K562 (cell line): ENCODE measurements around the gene PSMD4. TPM values are rescaled to one million over a fixed set of nuclear protein-coding genes. Genes with fewer than 3 reads are reported as not detected.
A peak's percentile ranks its signal among the peaks of the same experiment; 100 is the strongest.

ENCODE experiments used
- ATAC-seq: fragments of 200-7000 bp; cut with Tn5 transposase; 3 replicates; pipeline ENCODE4 v1.9.1; 2020; ENCODE audit warnings: moderate library complexity
- BruUV-seq: library from RNA; stranded (reverse); fragments of 400-500 nt; replicated peaks from 2 replicates; lab custom pipeline; 2021; lab: Mats Ljungman, UMichigan
- CTCF ChIA-PET: fragments of 300-600 bp; formaldehyde crosslinking; extraction: SDS; loops from one replicate; lab custom pipeline; 2021; ENCODE audit warnings: low intra/inter-chr PET ratio; lab: Yijun Ruan, JAX
- POLR2A ChIA-PET: fragments of 300-600, 350-650 bp; sonication (Branson Sonifier 250); formaldehyde crosslinking; extraction: SDS; loops from one replicate; lab custom pipeline; 2021; ENCODE audit warnings: antibody characterized with exemption, inconsistent platforms; lab: Yijun Ruan, JAX
- DNase-seq, 4 experiments: peaks; one replicate each; pipeline versions ENCODE4 v3.0.0 to v3.0.0-alpha.2; 2011 to 2018; ENCODE audit warnings: low spot score in 3 of 4, mixed read lengths in 3 of 4; ENCODE audit errors: extremely low read depth in 1 of 4
- FAIRE-seq: peaks from 2 replicates; lab custom pipeline; 2011; peaks lifted over from hg19 to GRCh38; lab: Jason Lieb, UNC
- H2AFZ ChIP-seq: 2 replicates; pipeline ENCODE4 v1.6.0; 2011; ENCODE audit warnings: low read depth, low read length, control low read depth, inconsistent platforms
- H3K27ac ChIP-seq: fragments of 200-600 bp; 3 replicates; pipeline ENCODE4 v1.8.0; 2011; ENCODE audit warnings: low read depth, mild to moderate bottlenecking, control low read depth, inconsistent platforms, low read length, moderate library complexity, mixed read lengths; ENCODE audit errors: extremely low read depth
- H3K27me3 ChIP-seq, 2 experiments: fragments of 300-600 bp in 1 of 2; 2 replicates in 1 of 2; 3 replicates in 1 of 2; pipeline versions ENCODE4 v1.6.0 to v1.8.0; 2011; ENCODE audit warnings: inconsistent platforms in 2 of 2, low read length in 2 of 2, mild to moderate bottlenecking in 1 of 2, mixed read lengths in 1 of 2, moderate library complexity in 1 of 2; ENCODE audit not compliant: control insufficient read depth in 2 of 2, insufficient read depth in 2 of 2
- H3K36me3 ChIP-seq: fragments of 300-600 bp; 3 replicates; pipeline ENCODE4 v1.8.0; 2011; ENCODE audit warnings: mild to moderate bottlenecking, low read length, inconsistent platforms; ENCODE audit not compliant: control insufficient read depth, insufficient read depth
- H3K4me1 ChIP-seq, 2 experiments: fragments of 200-600 bp in 1 of 2; replicated peaks in 1 of 2; 2 replicates in 1 of 2; 3 replicates in 1 of 2; pipeline versions ENCODE4 v1.5.1 to v1.8.0; 2011; ENCODE audit warnings: inconsistent platforms in 2 of 2, low read length in 2 of 2, mild to moderate bottlenecking in 1 of 2, mixed read lengths in 1 of 2, moderate library complexity in 1 of 2; ENCODE audit not compliant: control insufficient read depth in 2 of 2, insufficient read depth in 2 of 2
- H3K4me2 ChIP-seq: 2 replicates; pipeline ENCODE4 v1.6.1; 2011; ENCODE audit warnings: low read length, control low read depth, inconsistent platforms, mixed read lengths; ENCODE audit not compliant: insufficient read depth
- H3K4me3 ChIP-seq: fragments of 200-600 bp; sonication (generic), shearing (Covaris generic); 2 replicates; pipeline ENCODE4 v1.5.1; 2016; ENCODE audit warnings: control low read depth, inconsistent platforms
- H3K79me2 ChIP-seq: fragments of 200-600 bp; 3 replicates; pipeline ENCODE4 v1.8.0; 2011; ENCODE audit warnings: low read length, inconsistent platforms; ENCODE audit not compliant: control insufficient read depth, insufficient read depth
- H3K9ac ChIP-seq, 2 experiments: 2 replicates each; pipeline versions ENCODE4 v1.6.0 to v1.6.1; 2011; ENCODE audit warnings: low read depth in 2 of 2, low read length in 2 of 2, control low read depth in 1 of 2, inconsistent platforms in 1 of 2, mild to moderate bottlenecking in 1 of 2, mixed read lengths in 1 of 2; ENCODE audit not compliant: insufficient read depth in 1 of 2
- H3K9me1 ChIP-seq: one replicate; pipeline ENCODE4 v1.6.0; 2011; ENCODE audit warnings: inconsistent platforms, mild to moderate bottlenecking, low read length, moderate library complexity; ENCODE audit not compliant: control insufficient read depth, insufficient read depth
- H3K9me3 ChIP-seq: replicated peaks from 2 replicates; pipeline ENCODE4 v1.5.1; 2011; ENCODE audit warnings: low read depth, low read length, inconsistent platforms; ENCODE audit not compliant: control insufficient read depth, insufficient read depth
- H4K20me1 ChIP-seq: replicated peaks from 2 replicates; pipeline ENCODE4 v1.6.1; 2011; ENCODE audit warnings: low read length, inconsistent platforms, mixed read lengths; ENCODE audit not compliant: control insufficient read depth, insufficient read depth
- CBX2 ChIP-seq: fragments of 200-600 bp; sonication (generic); IDR thresholded peaks from one replicate; pipeline ENCODE4 v1.6.1; 2012; ENCODE audit warnings: mild to moderate bottlenecking, low read length, inconsistent platforms; ENCODE audit not compliant: insufficient read depth, poor library complexity, severe bottlenecking
- CREB3 ChIP-seq: fragments of 450-650 bp; conservative IDR thresholded peaks from 2 replicates; pipeline ENCODE4 v1.6.1; 2016; ENCODE audit warnings: missing genetic modification characterization, low read depth, mild to moderate bottlenecking, missing compliant biosample characterization, moderate library complexity
- ETS2 ChIP-seq: IDR thresholded peaks from 2 replicates; pipeline ENCODE4 v1.6.1; 2016; ENCODE audit warnings: borderline replicate concordance, missing genetic modification characterization, mild to moderate bottlenecking, moderate library complexity, missing compliant biosample characterization; ENCODE audit not compliant: poor library complexity, severe bottlenecking
- JUN ChIP-seq, 2 experiments: sonication (generic) in 1 of 2; formaldehyde crosslinking in 1 of 2; IDR thresholded peaks; 2 replicates each; pipeline versions ENCODE4 v1.6.1 to v1.8.0; 2012 to 2022; ENCODE audit warnings: borderline replicate concordance in 2 of 2, mild to moderate bottlenecking in 2 of 2, improper control_type of control experiment in 1 of 2, low read depth in 1 of 2, low read length in 1 of 2, missing genetic modification reagents in 1 of 2
- KDM1A ChIP-seq, 2 experiments: fragments of 450-650 bp; IDR thresholded peaks; 2 replicates each; pipeline ENCODE4 v1.6.1; 2016; ENCODE audit warnings: mild to moderate bottlenecking in 2 of 2
- MAX ChIP-seq: sonication (generic); formaldehyde crosslinking; IDR thresholded peaks from 2 replicates; pipeline ENCODE4 v1.9.0; 2022; ENCODE audit warnings: mild to moderate bottlenecking, missing genetic modification reagents
- MEF2D ChIP-seq: conservative IDR thresholded peaks from 2 replicates; pipeline ENCODE4 v1.6.1; 2016; ENCODE audit warnings: low read depth, missing genetic modification characterization, missing compliant biosample characterization
- MYNN ChIP-seq, 2 experiments: sonication (generic); formaldehyde crosslinking in 1 of 2; IDR thresholded peaks; 2 replicates each; pipeline versions ENCODE4 v1.5.0 to v1.6.1; 2016 to 2020; ENCODE audit warnings: antibody characterized with exemption in 1 of 2, missing genetic modification reagents in 1 of 2
- RNF219 ChIP-seq: fragments of 250-450 bp; sonication (Bioruptor Pico); IDR thresholded peaks from 2 replicates; pipeline ENCODE4 v1.5.0; 2022; ENCODE audit warnings: mild to moderate bottlenecking
- SAP30 ChIP-seq: fragments of 200-600 bp; sonication (generic); IDR thresholded peaks from 2 replicates; pipeline ENCODE4 v1.6.1; 2012; ENCODE audit warnings: borderline replicate concordance, low read depth, mild to moderate bottlenecking, moderate library complexity, low read length, control low read depth, inconsistent platforms; ENCODE audit not compliant: insufficient read depth, poor library complexity, severe bottlenecking
- TCF15 ChIP-seq: fragments of 250-450 bp; sonication (Bioruptor Pico); IDR thresholded peaks from 2 replicates; pipeline ENCODE4 v1.8.0; 2022; ENCODE audit warnings: moderate library complexity, mild to moderate bottlenecking, inconsistent platforms
- TCFL5 ChIP-seq: fragments of 250-450 bp; sonication (Bioruptor Pico); conservative IDR thresholded peaks from 2 replicates; pipeline ENCODE4 v1.6.1; 2021; ENCODE audit warnings: mild to moderate bottlenecking, moderate library complexity, matching md5 sums
- USF1 ChIP-seq: sonication (generic); formaldehyde crosslinking; IDR thresholded peaks from 2 replicates; pipeline ENCODE4 v1.9.0; 2022; ENCODE audit warnings: mild to moderate bottlenecking, missing genetic modification reagents
- ZNF174 ChIP-seq: fragments of 250-450 bp; sonication (Bioruptor Pico); IDR thresholded peaks from 2 replicates; pipeline ENCODE4 v1.4.0; 2020; ENCODE audit warnings: mild to moderate bottlenecking
- ZNF77 ChIP-seq: fragments of 250-450 bp; sonication (Bioruptor Pico); IDR thresholded peaks from 2 replicates; pipeline ENCODE4 v1.5.0; 2020
- WGBS: fragments of 100-300 bp; shearing (Covaris generic); methylation state at CpG from one replicate; pipeline ENCODE4 v1.1.6; 2016; ENCODE audit warnings: low coverage, mixed read lengths; ENCODE audit not compliant: insufficient coverage; ENCODE audit errors: missing lambda C conversion rate; 5-methylcytosine and 5-hydroxymethylcytosine counted together
- in situ Hi-C: fragments of 300-500 bp; cut with MboI; formaldehyde crosslinking; loops from 4 replicates; pipeline ENCODE4 v1.15.0; 2018; ENCODE audit warnings: inconsistent platforms, mixed read lengths
- intact Hi-C: fragments of 100-400 bp; cut with micrococcal nuclease; formaldehyde crosslinking; loops from 2 replicates; pipeline ENCODE4 v1.14.2; 2022
- polyA plus RNA-seq, 8 experiments: library from polyadenylated mRNA; depleted of rRNA in 4 of 8; stranded (reverse) in 5 of 8; unstranded in 3 of 8; fragments of >200 nt; fragmentation: Nextera tagmentation in 2 of 8; fragmentation: Illumina TruSeq in 1 of 8; extraction: Ambion mirVana in 2 of 8; extraction: Trizol in 1 of 8; gene quantifications; 2 replicates each; pipeline versions ENCODE4 v1.2.1 to v1.2.3, GENCODE V29; 2011 to 2014; ENCODE audit warnings: inconsistent platforms in 1 of 8, missing spikeins in 1 of 8
- total RNA-seq, 7 experiments: library from RNA; depleted of rRNA in 6 of 7; stranded (reverse); fragments of >200 nt in 6 of 7; fragmentation: Illumina TruSeq in 2 of 7; extraction: Trizol in 2 of 7; gene quantifications; 2 replicates each; pipeline versions ENCODE4 v1.2.1 to v1.2.3, GENCODE V29; 2011 to 2021; ENCODE audit warnings: low replicate concordance in 1 of 7

The PSMD4 gene
- total and polyA plus RNA-seq, 9 of the 15 experiments (the other 6 are each of a cell fraction or from before 2014, with no cell fraction given): 194 to 353 (median 295) TPM

GRCh38 chr1:151315565-151316235, 61.2 kb downstream of the PSMD4 start:
- H3K4me2 ChIP-seq: no peak overlapping the region
- peaks cover 3% of the 10 kb centered on the region for H3K9me1 ChIP-seq
- ChIA-PET CTCF (no interaction called here), POLR2A (interaction anchor here (0.5 to 13.7 kb wide), 4 partner anchors 5 to 593 kb away, joined by 3 to 156 read pairs (median 81); partner anchors contain the start of genes PI4KB and THEM4)
- no TSS peak for BruUV-seq
- H3K9ac ChIP-seq: peak overlapping the region in 1 of 2 experiments; percentile 11; a peak in 1 of 4 replicates
- no peaks in the 10 kb centered on the region for H3K27me3 ChIP-seq
- in situ Hi-C loops (no loop called here), intact Hi-C loops (no loop called here)
- H3K79me2 ChIP-seq: peaks cover 23% of the 10 kb centered on the region
- no peaks in the 10 kb centered on the region for H3K9me3 ChIP-seq
- peaks cover 79% of the 10 kb centered on the region for H3K36me3 ChIP-seq
- no peak overlapping the region for H3K27ac ChIP-seq
- no peak overlapping the region for H2AFZ ChIP-seq
- DNase-seq: no peak
- 91% methylated on average over 17 of the region's 17 CpGs for WGBS
- H3K4me1 ChIP-seq: peaks cover 12 to 37% of the 10 kb centered on the region in 2 experiments; a peak in 4 of 5 replicates
- H3K4me3 ChIP-seq: no peak overlapping the region
- peaks cover 7% of the 10 kb centered on the region; the same call in 1 of the 2 replicates for H4K20me1 ChIP-seq
- FAIRE-seq: no peak
- no peak for ATAC-seq
- no peak for TF ChIP-seq MYNN (IDR thresholded peaks at IDR 0.05)
- no peak for TF ChIP-seq MYNN (CRISPR knock-in tag; IDR thresholded peaks at IDR 0.05)
- no peak for TF ChIP-seq ZNF174 (CRISPR knock-in tag)
- TF ChIP-seq ETS2 (tag): no peak
- no peak for TF ChIP-seq KDM1A (IDR thresholded peaks at IDR 0.05)
- TF ChIP-seq TCF15 (CRISPR knock-in tag): no peak
- no peak for TF ChIP-seq USF1 (CRISPR knock-in tag)
- TF ChIP-seq CBX2: no peak
- no peak for TF ChIP-seq CREB3 (tag)
- TF ChIP-seq TCFL5 (CRISPR knock-in tag): no peak
- no peak for TF ChIP-seq MEF2D
- no peak for TF ChIP-seq JUN (IDR thresholded peaks at IDR 0.05; ENCODE audit: borderline replicate concordance, low read depth, low read length)
- no peak for TF ChIP-seq JUN (CRISPR knock-in tag; IDR thresholded peaks at IDR 0.05; ENCODE audit: borderline replicate concordance)
- TF ChIP-seq RNF219 (CRISPR knock-in tag): no peak
- TF ChIP-seq SAP30: no peak
- TF ChIP-seq ZNF77 (CRISPR knock-in tag): no peak
- TF ChIP-seq MAX (CRISPR knock-in tag): no peak
